Type B pancreatic cell (in vitro differentiated cells): ENCODE measurements around the gene ARMH3. TPM values are rescaled to one million over a fixed set of nuclear protein-coding genes. Genes with fewer than 3 reads are reported as not detected.

ENCODE experiments used
- DNase-seq: peaks from one replicate; pipeline ENCODE4 v3.0.0; 2021; ENCODE audit warnings: mixed read lengths; ENCODE audit not compliant: unreplicated experiment; ENCODE audit errors: extremely low spot score
- H3K27ac Mint-ChIP-seq: 2 replicates; pipeline ENCODE4 v1.8.0; 2021; ENCODE audit warnings: mild to moderate bottlenecking, mixed read lengths
- H3K27me3 Mint-ChIP-seq: 2 replicates; pipeline ENCODE4 v1.8.0; 2021; ENCODE audit warnings: mixed read lengths
- H3K36me3 Mint-ChIP-seq: 2 replicates; pipeline ENCODE4 v1.8.0; 2021; ENCODE audit warnings: mixed read lengths
- H3K4me1 Mint-ChIP-seq: one replicate; pipeline ENCODE4 v1.8.0; 2021; ENCODE audit warnings: mixed read lengths; ENCODE audit not compliant: unreplicated experiment
- H3K4me3 Mint-ChIP-seq: 2 replicates; pipeline ENCODE4 v1.8.0; 2021; ENCODE audit warnings: mild to moderate bottlenecking, mixed read lengths
- H3K9me3 Mint-ChIP-seq: 2 replicates; pipeline ENCODE4 v1.8.0; 2021; ENCODE audit warnings: mixed read lengths
- CTCF ChIP-seq: fragments of 200-600 bp; sonication (generic); conservative IDR thresholded peaks from 2 replicates; pipeline ENCODE4 v1.5.0; 2021; ENCODE audit warnings: antibody characterized with exemption, mild to moderate bottlenecking
- total RNA-seq: library from RNA; stranded (reverse); gene quantifications from 2 replicates; pipeline ENCODE4 v1.2.1, GENCODE V29; 2021; ENCODE audit warnings: low replicate concordance

The ARMH3 gene
- total RNA-seq, 1 donor from 2014 or later, result 22.2 TPM

DNA sequence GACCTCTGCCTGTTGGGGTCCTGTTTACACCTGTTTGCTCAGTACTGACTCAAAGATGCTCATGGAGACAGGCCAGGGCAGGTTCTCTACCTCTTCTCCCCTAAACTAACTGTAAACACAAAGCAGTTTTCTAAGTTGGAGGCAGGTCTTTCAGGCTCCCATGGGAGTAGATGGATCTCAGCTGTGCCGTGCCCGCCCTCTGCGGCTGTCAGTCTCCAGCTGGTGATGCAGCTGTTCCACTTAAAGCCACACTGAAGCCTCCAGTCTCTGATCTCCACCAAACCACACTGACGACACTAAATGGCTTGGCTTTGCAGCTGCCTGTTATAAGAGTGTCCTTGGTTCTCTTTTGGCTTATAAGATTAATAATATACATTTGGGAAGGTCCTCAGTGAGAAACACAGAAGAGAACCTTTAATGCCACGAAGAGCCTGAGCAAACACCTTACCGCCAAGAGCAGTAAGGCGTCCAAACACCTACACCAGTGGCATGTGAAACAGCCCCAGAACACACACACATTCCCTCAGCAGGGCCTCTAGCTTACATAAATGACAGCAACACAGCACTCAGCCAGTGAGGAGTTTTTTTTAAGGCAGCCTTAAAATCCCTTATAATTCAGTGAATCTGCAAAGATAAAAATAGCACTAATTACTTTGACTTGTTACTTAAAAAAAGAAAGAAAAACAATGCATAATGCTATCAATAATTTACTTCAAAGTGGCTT lies 152.0 kb downstream of the ARMH3 start:
- Mint-ChIP-seq H3K4me1 (peaks cover 18% of the 10 kb centered on the region), H3K27ac (no peak overlapping the region), H3K36me3 (peaks cover 5% of the 10 kb centered on the region), H3K27me3 (no peaks in the 10 kb centered on the region), H3K4me3 (no peak overlapping the region), H3K9me3 (no peaks in the 10 kb centered on the region)
- no peak for DNase-seq
- TF ChIP-seq CTCF, result no peak

DNA sequence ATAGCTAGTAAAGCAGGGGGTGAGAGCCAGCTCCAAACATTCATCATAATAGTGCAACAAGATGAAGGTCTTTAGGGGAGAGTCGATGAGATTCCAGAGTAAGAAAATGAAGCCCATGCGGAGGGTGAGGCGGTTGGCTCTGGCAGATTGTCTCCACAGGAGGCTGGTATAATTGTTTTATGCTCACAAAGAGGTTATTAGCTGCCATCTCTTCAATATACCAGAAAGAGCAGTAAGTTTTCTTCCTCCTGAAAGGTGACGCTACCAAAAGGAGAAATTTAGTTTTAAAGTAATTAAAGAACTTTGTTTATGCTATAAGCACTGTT lies 153.2 kb downstream of the ARMH3 start:
- Mint-ChIP-seq H3K4me1 (peaks cover 18% of the 10 kb centered on the region), H3K27ac (no peak overlapping the region), H3K4me3 (no peak overlapping the region), H3K27me3 (no peaks in the 10 kb centered on the region), H3K36me3 (peaks cover 5% of the 10 kb centered on the region), H3K9me3 (no peaks in the 10 kb centered on the region)
- no peak for DNase-seq
- no peak for TF ChIP-seq CTCF

- DNase-seq, result no peak
- Mint-ChIP-seq H3K9me3 (no peaks in the 10 kb centered on the region), H3K27me3 (no peaks in the 10 kb centered on the region), H3K27ac (no peak overlapping the region), H3K4me1 (peaks cover 22% of the 10 kb centered on the region), H3K36me3 (peaks cover 5% of the 10 kb centered on the region), H3K4me3 (no peak overlapping the region)
- TF ChIP-seq CTCF, result no peak
Measured at GRCh38 chr10:101902032-101902819, 153.7 kb downstream of the ARMH3 start.

- Mint-ChIP-seq H3K27me3 (no peaks in the 10 kb centered on the region), H3K4me3 (no peak overlapping the region), H3K36me3 (peaks cover 5% of the 10 kb centered on the region), H3K4me1 (peaks cover 27% of the 10 kb centered on the region), H3K9me3 (no peaks in the 10 kb centered on the region), H3K27ac (no peak overlapping the region)
- no peak for TF ChIP-seq CTCF
- DNase-seq, result no peak
Measured at GRCh38 chr10:101901340-101901739, 154.6 kb downstream of the ARMH3 start.

GRCh38 chr10:101897633-101898032 lies 158.3 kb downstream of the ARMH3 start:
- H3K27ac Mint-ChIP-seq, result no peak overlapping the region
- no peaks in the 10 kb centered on the region for H3K36me3 Mint-ChIP-seq
- H3K9me3 Mint-ChIP-seq, result no peaks in the 10 kb centered on the region
- DNase-seq, result no peak
- TF ChIP-seq CTCF, result no peak
- H3K27me3 Mint-ChIP-seq, result no peaks in the 10 kb centered on the region
- H3K4me1 Mint-ChIP-seq, result peaks cover 17% of the 10 kb centered on the region
- no peak overlapping the region for H3K4me3 Mint-ChIP-seq
